ENCODE data around the gene PDLIM4. TPM values are rescaled to one million over a fixed set of nuclear protein-coding genes. Genes with fewer than 3 reads are reported as not detected.
A peak's percentile ranks its signal among the peaks of the same experiment; 100 is the strongest.

PDLIM4 gene
- polyA plus RNA-seq, 3 donors = 15.5 to 20.5 (median 16.3) TPM

GRCh38 chr5:132265336-132266030 is 8.0 kb downstream of the PDLIM4 start:
- peak; percentile 84 for DNase-seq

DNA sequence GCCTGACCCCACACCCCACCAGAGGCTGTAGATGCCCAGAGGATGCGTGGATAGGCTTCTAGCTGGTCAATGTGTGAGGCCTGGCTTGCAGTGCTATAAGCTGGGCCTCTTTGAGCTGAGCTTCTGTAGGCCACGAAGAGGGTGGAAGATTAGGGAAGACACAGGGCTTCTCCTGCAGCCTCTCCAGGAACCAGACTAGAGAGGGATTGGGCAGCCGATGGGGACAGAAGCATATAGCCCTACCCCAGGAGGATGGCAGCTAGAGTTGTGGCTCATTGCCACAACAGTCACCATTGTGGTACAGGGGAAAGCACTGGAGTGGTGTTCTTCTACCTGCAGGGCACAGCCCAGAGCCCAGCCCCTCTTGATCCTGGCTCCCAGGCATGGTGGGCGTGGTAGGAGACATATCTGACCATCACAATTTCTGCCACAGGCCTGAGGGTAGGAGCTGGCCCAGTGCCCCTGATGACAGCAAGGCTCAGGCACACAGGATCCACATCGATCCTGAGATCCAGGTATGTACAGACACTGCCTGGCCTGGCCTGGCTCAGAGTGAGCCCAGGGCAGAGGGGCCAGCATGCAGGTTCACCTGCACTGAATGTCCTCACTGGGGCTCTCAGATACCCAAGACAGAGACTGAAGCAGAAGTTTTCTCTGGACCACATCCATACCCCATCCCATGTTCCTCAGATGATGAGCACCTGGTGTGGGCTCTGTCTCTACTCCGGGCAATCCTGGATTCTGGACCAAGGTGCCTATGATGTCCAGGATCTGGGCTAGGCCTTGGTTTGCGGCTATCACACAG is 8.7 kb downstream of the PDLIM4 start:
- no peak for DNase-seq

GRCh38 chr5:132266836-132267160 is 9.3 kb downstream of the PDLIM4 start:
- no peak for DNase-seq

DNA sequence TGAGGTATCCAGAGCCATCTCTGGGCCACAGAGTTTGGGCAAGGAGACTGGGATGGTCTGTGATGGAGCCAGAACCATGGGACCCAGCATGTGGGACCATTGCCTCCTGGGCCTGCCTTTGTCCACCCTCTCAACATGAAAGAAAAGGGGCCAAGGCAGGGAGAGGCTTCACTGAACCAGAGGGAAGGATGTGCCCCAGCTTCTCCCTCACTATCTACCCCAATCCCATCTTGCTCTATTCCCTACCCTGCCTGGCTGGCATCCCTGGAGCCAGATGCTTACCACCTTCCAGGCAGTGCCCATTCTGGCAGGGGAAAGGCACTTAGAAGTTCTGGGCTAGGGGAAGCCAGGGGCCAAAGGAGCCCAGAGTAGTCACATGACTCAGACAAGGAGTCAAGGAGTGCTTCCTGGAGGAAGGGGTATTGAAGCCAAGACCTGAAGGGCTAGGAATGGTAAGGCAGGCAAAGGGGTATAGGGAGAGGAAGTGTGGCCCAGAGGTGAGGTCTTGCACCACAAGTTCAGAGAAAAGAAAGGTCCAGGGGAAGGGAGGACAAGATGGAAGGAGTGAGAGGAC is 9.8 kb downstream of the PDLIM4 start:
- DNase-seq = no peak

- DNase-seq = no peak
These were observed 10.7 kb downstream of the PDLIM4 start for GRCh38 chr5:132267931-132268768.

DNA sequence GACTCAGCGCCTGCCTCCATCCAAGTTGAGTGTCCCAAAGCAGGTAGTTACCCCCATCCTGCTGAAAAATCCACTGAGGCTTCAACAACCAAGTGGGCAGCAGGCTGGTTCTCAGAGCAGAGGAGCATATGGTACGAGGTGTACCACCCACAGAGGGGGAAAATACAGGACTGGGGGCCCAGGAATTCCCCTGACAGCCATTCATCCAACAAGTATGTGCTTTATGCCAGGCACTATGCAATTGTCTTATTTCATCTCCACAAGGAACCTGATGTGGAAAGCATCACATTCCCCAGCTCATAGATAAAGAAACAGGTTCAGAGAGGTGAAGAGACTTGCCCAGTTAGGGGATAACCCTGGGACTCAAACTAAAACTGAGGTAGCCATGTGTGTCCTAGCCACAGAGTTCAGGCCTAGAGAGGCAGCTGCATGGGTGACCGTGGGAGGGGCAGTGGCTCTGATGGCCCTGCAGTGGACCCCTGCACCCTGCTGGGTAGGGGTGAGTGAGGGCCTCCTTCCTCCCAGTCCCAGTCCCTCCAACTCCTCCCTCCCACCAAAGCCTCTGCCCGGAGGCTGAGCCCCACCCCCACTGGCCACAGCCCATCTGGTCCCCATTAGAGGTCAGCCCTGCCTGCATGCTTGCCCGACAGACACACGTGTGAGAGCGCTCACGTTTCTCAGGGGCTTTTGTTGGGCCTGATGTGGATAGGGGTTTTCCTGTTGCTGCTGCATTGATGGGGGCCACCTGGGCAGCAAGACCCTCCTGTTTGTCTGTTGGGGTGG is 11.5 kb downstream of the PDLIM4 start:
- no peak for DNase-seq

DNA sequence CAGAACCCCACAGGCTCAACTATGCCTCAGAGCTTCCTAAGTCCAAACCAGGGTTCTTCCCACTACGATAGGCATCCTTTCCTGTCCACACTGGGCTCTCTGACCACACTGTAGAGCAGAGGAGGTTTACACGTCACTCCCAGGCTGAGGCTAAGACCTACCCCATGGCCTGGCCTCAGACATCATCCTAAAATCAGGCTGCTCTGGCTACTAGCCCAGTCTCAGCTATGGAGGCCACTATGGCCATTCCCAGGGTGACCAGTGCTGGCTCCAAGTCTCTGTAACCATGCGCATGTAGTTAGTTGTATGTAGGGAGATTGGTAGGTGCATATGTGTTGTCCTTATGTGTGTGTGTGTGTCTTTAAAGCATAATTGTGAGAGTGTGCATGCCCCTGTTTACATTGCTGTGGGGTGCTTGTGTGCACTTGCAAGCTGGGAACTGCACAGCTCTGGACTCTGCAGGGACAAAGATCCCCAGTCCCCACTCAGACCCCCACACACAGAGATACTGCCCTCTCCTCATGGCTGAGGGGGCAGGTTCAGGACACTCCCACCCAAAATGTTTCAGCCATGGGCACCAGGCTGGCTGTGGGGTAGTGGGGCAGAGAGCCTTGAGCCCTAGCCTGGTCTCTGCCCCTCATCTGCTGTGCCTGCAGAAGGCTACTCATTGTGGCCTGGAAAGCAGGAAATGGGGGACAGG is 12.3 kb downstream of the PDLIM4 start:
- DNase-seq = no peak

GRCh38 chr5:132270335-132270665 is 12.8 kb downstream of the PDLIM4 start:
- no peak for DNase-seq

GRCh38 chr5:132270706-132271105 is 13.2 kb downstream of the PDLIM4 start:
- DNase-seq = no peak

DNA sequence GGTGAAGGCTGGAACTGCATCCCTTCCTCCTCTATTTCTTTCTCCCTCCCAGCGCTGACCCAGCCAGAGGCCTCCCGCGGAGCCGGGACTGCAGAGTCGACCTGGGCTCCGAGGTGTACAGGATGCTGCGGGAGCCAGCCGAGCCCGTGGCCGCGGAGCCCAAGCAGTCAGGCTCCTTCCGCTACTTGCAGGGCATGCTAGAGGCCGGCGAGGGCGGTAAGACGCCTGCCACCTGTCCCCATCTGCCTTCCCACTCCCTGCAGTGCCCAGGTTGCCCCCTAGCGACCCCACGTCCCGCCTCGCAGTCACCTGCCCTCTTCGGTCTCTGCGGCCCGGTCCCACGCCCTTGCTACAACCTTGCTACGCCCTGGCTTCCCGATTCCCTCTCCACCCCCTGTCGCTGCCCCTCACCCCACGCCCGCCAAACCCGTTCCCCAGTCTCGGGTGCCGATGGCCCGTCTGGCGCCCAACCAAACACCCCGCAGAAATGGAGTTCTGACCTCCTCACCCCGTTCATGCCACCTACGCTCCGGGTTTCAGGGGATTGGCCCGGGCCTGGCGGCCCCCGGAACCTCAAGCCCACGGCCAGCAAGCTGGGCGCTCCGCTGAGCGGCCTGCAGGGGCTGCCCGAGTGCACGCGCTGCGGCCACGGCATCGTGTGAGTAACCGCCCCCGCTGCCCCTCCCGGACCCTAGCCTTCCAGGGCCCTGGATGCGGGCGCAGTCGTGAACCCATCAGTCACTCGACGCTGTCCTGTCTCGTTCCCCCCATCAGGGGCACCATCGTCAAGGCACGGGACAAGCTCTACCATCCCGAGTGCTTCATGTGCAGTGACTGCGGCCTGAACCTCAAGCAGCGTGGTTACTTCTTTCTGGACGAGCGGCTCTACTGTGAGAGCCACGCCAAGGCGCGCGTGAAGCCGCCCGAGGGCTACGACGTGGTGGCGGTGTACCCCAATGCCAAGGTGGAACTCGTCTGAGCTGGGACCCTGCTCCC is 14.1 kb downstream of the PDLIM4 start:
- no peak for DNase-seq

DNA sequence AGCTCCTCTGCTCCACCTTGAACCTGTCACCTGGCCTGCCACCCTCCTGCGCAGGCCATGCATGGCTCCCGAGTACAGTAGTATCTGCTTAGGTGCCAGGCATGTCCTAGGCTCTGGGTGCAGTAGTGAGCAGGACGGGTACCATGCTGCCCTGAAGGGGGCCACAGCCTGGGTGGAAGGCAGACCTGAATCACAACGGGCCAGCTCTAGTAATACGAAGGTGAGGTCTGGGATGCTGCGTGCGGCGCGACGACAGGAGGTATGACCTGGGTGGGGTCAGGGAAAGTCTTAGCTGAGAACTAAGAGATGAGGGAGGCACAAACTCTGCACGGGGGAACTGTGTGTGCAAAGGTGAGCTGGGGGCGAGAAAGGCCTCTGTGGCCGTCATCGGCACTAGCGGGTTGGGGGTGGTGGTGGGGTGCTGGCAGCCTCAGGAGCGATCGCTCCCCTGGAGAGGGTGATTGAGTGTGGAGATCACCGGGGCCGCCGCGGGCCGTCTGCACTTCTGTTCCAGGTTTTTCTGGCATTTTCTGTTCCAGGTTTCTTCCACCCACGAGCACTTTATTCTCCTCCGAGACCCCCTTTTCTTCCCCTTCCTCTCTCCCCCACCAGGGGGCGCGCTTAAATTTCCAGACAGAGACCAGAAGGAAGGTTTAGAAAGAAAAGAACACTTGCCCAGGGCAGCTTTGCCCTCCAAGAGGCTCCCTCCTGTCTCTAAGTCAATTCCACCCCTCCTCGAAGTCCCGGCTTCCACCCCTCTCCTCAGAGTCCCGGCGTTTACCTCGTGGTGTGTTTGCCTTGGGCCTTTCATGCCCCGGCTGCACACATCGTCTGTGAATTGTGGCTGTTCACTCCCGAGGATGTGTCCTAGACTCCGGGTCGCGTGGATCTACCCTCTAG is 15.1 kb downstream of the PDLIM4 start:
- DNase-seq = no peak

DNA sequence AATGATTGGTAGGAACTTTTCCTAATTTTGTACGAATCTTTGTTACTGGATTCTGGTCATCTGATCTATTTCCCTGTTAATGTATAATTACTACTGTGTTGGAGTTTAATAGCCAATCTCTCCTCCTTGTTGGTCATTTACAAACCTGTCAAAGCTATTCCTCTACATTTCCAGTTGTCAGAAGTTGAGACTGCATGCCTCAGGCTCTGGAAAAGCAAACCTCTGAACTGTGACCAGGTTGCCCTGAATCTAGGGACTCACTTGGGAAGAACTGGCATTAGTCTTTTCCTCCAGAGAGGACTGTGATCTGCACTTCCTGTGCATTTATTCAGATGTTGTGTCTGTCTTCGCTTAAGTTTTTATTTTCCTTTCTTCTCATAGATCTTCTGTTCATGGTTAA is 16.1 kb downstream of the PDLIM4 start:
- no peak for DNase-seq

DNA sequence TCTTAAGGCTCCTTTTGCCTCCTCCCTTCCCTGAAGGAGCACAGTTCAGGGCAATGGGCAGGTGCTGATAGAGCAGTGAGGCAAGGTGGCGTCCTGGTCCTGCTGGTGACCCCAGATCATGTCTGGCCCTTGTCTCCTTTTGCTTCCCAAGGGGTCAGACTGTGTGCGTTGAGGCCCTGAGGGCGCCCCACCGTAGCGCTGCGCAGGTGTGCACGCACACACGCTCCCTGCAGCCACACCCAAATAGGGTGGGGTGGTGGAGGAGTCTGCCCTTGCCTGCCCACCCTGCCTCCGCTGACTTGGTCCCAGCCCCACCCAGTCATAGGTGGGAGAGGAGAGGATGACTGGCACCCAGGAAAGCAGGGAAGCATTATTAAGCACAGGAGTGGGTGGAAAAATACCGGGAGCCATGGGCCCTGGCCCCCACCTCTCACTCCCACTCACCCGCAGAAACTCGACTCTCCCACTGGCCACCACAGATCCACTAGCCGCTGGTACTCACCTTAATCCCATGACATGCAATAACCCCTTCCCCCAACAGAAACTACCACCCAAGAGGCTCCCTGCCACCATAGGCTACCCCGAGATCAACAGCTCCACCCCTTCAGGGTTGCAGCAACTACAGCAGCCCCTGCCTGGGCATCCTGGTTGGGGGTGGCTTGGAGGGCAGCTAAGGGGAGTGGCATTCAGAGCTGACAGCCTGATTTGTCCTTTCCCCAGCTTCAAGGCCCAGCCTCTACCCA is 16.7 kb downstream of the PDLIM4 start:
- no peak for DNase-seq

- no peak for DNase-seq
These were observed 18.1 kb downstream of the PDLIM4 start for GRCh38 chr5:132275367-132276220.

DNA sequence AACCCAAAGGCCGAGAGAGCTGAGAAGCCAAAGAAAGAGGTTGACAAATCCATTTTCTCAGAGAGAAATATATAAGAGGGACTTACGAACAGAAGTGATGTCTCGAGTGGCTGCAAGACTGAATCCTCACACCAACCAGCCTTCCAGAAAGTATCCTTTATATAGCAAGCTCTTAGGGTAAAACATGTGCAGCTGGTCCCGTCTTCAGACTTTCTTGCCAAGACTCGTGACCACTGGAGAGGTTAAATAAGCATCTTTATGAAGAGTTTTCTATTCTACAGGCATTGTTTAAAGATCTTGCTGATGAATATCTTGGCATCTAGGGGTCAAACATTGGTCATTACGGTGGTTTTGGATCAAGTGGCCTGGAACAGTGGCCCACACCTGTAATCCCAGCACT is 19.8 kb downstream of the PDLIM4 start:
- DNase-seq = no peak

- no peak for DNase-seq
These were observed 20.7 kb downstream of the PDLIM4 start for GRCh38 chr5:132277971-132278853.

Data from renal pelvis (tissue), 4 donors.